K562 treated with DMSO at 1 percent for 12 hours (cell line): ENCODE measurements around the gene IL1F10. TPM values are rescaled to one million over a fixed set of nuclear protein-coding genes. Genes with fewer than 3 reads are reported as not detected.

Source experiments
- total RNA-seq: library from RNA; unstranded; fragments of 300-600 nt; gene quantifications from 2 replicates; pipeline ENCODE4 v1.2.3, GENCODE V29; 2022; ENCODE audit not compliant: insufficient read depth

IL1F10 gene, protein sequence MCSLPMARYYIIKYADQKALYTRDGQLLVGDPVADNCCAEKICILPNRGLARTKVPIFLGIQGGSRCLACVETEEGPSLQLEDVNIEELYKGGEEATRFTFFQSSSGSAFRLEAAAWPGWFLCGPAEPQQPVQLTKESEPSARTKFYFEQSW
- not detected in 2 replicates for total RNA-seq

GRCh38 chr2:113067681-113068080, at the start of gene IL1F10:
IL1F10 (plus strand) TSS chr2:113067970; CDS start chr2:113072739, 4,769 bp downstream.

GRCh38 chr2:113052396-113052917, 15.3 kb upstream of the IL1F10 start, which contains the start of gene IL36B:
IL36B (minus strand) TSS chr2:113052867.

DNA sequence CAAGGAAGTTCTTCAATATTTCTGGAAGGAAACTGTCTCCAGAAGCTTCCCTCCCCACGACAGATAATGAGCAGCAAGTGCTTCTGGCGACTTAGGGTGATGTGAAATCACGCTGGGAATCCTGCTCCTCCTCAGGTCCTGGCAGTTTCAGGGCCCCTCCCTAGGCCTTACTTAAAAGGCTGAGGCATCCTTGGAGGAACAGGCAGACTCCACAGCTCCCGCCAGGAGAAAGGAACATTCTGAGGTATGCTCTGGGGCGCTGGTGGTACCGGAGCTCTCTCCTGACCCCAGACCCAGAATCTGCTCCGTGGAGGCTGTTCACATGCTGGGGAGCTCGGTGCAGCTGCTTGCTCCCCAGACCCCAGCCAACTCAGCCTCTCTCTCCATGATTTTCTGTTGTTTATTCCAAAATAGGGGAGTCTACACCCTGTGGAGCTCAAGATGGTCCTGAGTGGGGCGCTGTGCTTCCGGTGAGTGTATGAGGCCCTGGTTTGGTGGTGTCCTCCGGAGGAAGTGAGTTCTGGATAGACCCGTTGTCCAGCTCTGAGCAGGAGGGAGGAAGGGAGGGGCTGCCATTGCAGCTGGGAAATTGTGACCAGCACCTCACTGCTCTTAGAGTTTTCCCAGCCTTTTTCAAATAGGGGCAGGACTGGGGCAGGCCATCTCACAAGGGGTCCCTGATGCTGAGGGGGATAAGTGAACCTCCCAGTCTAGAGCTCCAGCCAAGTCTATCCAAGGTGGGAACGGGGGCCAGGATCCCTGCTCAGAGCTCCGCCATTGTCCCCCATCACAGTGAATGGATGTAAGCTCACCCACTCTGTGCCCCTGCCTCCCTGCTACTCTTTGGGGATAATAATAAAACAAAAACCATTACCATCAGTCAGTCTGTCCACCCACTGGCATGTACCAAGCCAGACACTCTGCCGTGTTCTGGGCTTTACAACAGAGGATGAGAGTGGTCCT, 8.5 kb upstream of the IL1F10 start, which contains the start of gene IL36RN:
IL36RN (plus strand) TSS at position 201 of the 963 bp plus-strand sequence; CDS start at position 442, 241 bp downstream.

Other genes with a start within 250 kb of the IL1F10 start
- 0.78 TPM in 1 of 2 replicates, not detected in the other for gene IL1B, start 231.2 kb upstream of the IL1F10 start, total RNA-seq
- not detected in 2 replicates for gene IL37, start 156.8 kb upstream of the IL1F10 start, total RNA-seq
- gene IL36G, start 90.0 kb upstream of the IL1F10 start, total RNA-seq: not detected in 2 replicates
- gene IL36A, start 62.5 kb upstream of the IL1F10 start, total RNA-seq: not detected in 2 replicates
- gene IL36B, start 15.1 kb upstream of the IL1F10 start, total RNA-seq: not detected in 2 replicates
- not detected in 2 replicates for gene IL36RN, start 8.8 kb upstream of the IL1F10 start, total RNA-seq
- gene IL1RN, start 59.6 kb downstream of the IL1F10 start, total RNA-seq: not detected in 2 replicates
- gene PSD4, start 106.0 kb downstream of the IL1F10 start, total RNA-seq: 14.1 and 25.0 TPM in 2 replicates
- 1.6 and 2.9 TPM in 2 replicates for gene PAX8, start 211.0 kb downstream of the IL1F10 start, total RNA-seq